ENCODE measurements around the gene CCL23. TPM values are rescaled to one million over a fixed set of nuclear protein-coding genes. Genes with fewer than 3 reads are reported as not detected.

The CCL23 gene
- polyA plus RNA-seq, 1 donor (not counting 4 experiments of a cell fraction or from before 2014, with no cell fraction given) = not detected

DNA sequence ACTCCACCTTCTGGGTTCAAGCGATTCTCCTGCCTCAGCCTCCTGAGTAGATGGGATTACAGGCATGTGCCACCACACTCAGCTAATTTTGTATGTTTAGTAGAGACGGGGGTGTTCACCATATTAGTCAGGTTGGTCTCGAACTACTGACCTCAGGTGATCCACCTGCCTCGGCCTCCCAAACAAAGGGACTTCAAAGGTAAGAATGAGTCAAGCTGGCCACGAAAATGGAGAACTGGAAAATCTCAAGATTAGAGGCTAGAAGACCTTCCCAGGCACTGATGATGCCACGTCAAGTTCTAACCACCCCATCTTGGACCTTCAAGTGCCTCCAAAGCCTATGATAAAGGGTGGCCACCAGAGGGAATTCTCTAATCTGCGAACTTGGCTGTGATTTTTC lies 15.1 kb downstream of the CCL23 start:
- DNase-seq (ENCODE audit: low read depth, low spot score) (no peak), FAIRE-seq (no peak)
- Histone ChIP-seq H2AFZ (ENCODE audit: control insufficient read depth, low read length) (no peak overlapping the region), H3K4me3 (ENCODE audit: control insufficient read depth in 2 of 3, extremely low read depth in 1 of 3, insufficient read depth in 2 of 3, low read depth in 1 of 3, low read length in 3 of 3) (no peak overlapping the region), H3K4me2 (ENCODE audit: control insufficient read depth, extremely low read depth, insufficient read depth, low read depth, low read length) (no peak overlapping the region), H3K36me3 (ENCODE audit: control insufficient read depth in 2 of 2, extremely low read depth in 1 of 2, insufficient read depth in 2 of 2, low read length in 2 of 2) (no peaks in the 10 kb centered on the region), H3K9me3 (ENCODE audit: control insufficient read depth, low read depth, low read length) (no peaks in the 10 kb centered on the region), H3K4me1 (ENCODE audit: control insufficient read depth, extremely low read depth, insufficient read depth, low read length) (no peaks in the 10 kb centered on the region), H3K27ac (ENCODE audit: control insufficient read depth, insufficient read depth, low read length) (no peak overlapping the region), H4K20me1 (ENCODE audit: control insufficient read depth, extremely low read depth, insufficient read depth, low read length) (no peaks in the 10 kb centered on the region), H3K9me1 (ENCODE audit: control insufficient read depth, extremely low read depth, insufficient read depth, low read length) (no peaks in the 10 kb centered on the region), H3K9ac (ENCODE audit: control insufficient read depth, extremely low read depth, insufficient read depth, low read length) (no peak overlapping the region), H3K27me3 (ENCODE audit: control insufficient read depth, extremely low read depth, insufficient read depth, low read length) (no peaks in the 10 kb centered on the region), H3K79me2 (ENCODE audit: control insufficient read depth, insufficient read depth, low read length) (no peaks in the 10 kb centered on the region)
- dilution Hi-C loops (cut with MboI; ENCODE audit: extremely low pct_ligation_motif_present, low sequenced_read_pairs) = no loop called here
- TF ChIP-seq EZH2 (IDR thresholded peaks at IDR 0.05; ENCODE audit: low read length) (no peak), CTCF (optimal IDR thresholded peaks at IDR 0.05 in 1 of 3, IDR thresholded peaks at IDR 0.05 in 1 of 3, conservative IDR thresholded peaks at IDR 0.05 in 1 of 3; ENCODE audit: extremely low read depth in 1 of 3, insufficient read depth in 2 of 3, low read length in 3 of 3) (no peak)

- Histone ChIP-seq H2AFZ (ENCODE audit: control insufficient read depth, low read length) (no peak overlapping the region), H3K9me3 (ENCODE audit: control insufficient read depth, low read depth, low read length) (no peaks in the 10 kb centered on the region), H3K79me2 (ENCODE audit: control insufficient read depth, insufficient read depth, low read length) (no peaks in the 10 kb centered on the region), H3K9me1 (ENCODE audit: control insufficient read depth, extremely low read depth, insufficient read depth, low read length) (no peaks in the 10 kb centered on the region), H3K36me3 (ENCODE audit: control insufficient read depth in 2 of 2, extremely low read depth in 1 of 2, insufficient read depth in 2 of 2, low read length in 2 of 2) (no peaks in the 10 kb centered on the region), H3K4me2 (ENCODE audit: control insufficient read depth, extremely low read depth, insufficient read depth, low read depth, low read length) (no peak overlapping the region), H3K27ac (ENCODE audit: control insufficient read depth, insufficient read depth, low read length) (no peak overlapping the region), H3K9ac (ENCODE audit: control insufficient read depth, extremely low read depth, insufficient read depth, low read length) (no peak overlapping the region), H3K4me3 (ENCODE audit: control insufficient read depth in 2 of 3, extremely low read depth in 1 of 3, insufficient read depth in 2 of 3, low read depth in 1 of 3, low read length in 3 of 3) (no peak overlapping the region), H4K20me1 (ENCODE audit: control insufficient read depth, extremely low read depth, insufficient read depth, low read length) (no peaks in the 10 kb centered on the region), H3K27me3 (ENCODE audit: control insufficient read depth, extremely low read depth, insufficient read depth, low read length) (no peaks in the 10 kb centered on the region), H3K4me1 (ENCODE audit: control insufficient read depth, extremely low read depth, insufficient read depth, low read length) (no peaks in the 10 kb centered on the region)
- FAIRE-seq (no peak), DNase-seq (ENCODE audit: low read depth, low spot score) (no peak)
- no peak for TF ChIP-seq EZH2 (IDR thresholded peaks at IDR 0.05; ENCODE audit: low read length)
- no peak for TF ChIP-seq CTCF (optimal IDR thresholded peaks at IDR 0.05 in 1 of 3, IDR thresholded peaks at IDR 0.05 in 1 of 3, conservative IDR thresholded peaks at IDR 0.05 in 1 of 3; ENCODE audit: extremely low read depth in 1 of 3, insufficient read depth in 2 of 3, low read length in 3 of 3)
- dilution Hi-C loops (cut with MboI; ENCODE audit: extremely low pct_ligation_motif_present, low sequenced_read_pairs) = no loop called here
Observed at GRCh38 chr17:36001862-36002603, 15.7 kb downstream of the CCL23 start.
